Esophagus squamous epithelium (tissue), 5 donors: ENCODE data around the gene GATB. TPM values are rescaled to one million over a fixed set of nuclear protein-coding genes. Genes with fewer than 3 reads are reported as not detected.

Experiments used
- DNase-seq: peaks from one replicate; lab custom pipeline; 2025; lab: John Stamatoyannopoulos, UW
- H3K27ac ChIP-seq, 4 donors: fragments of 200-600 bp; sonication (generic); one replicate each; pipeline ENCODE4 v1.5.1; 2016 to 2019; ENCODE audit warnings: mild to moderate bottlenecking in 1 of 4
- H3K27me3 ChIP-seq, 4 donors: fragments of 200-600 bp; sonication (generic); 1 replicate in 3 of 4; 2 replicates in 1 of 4; pipeline versions ENCODE4 v1.5.1 to v1.6.0; 2017 to 2021; ENCODE audit warnings: antibody characterized with exemption in 1 of 4
- H3K36me3 ChIP-seq, 3 donors: fragments of 200-600 bp; sonication (generic); one replicate each; pipeline ENCODE4 v1.5.1; 2016 to 2019
- H3K4me1 ChIP-seq, 3 donors: fragments of 200-600 bp; sonication (generic); one replicate each; pipeline ENCODE4 v1.5.1; 2017 to 2019
- H3K4me3 ChIP-seq, 4 donors: fragments of 200-600 bp; sonication (generic); 1 replicate in 3 of 4; 2 replicates in 1 of 4; pipeline ENCODE4 v1.5.1; 2016 to 2019; ENCODE audit warnings: mild to moderate bottlenecking in 2 of 4, moderate library complexity in 1 of 4
- H3K9me3 ChIP-seq, 3 donors: fragments of 200-600 bp; sonication (generic); one replicate each; pipeline ENCODE4 v1.5.1; 2016 to 2019
- POLR2A ChIP-seq, 4 donors: fragments of 450-650 bp; IDR thresholded peaks; one replicate each; pipeline ENCODE4 v1.6.1; 2017; ENCODE audit warnings: antibody characterized with exemption in 4 of 4, mild to moderate bottlenecking in 4 of 4, moderate library complexity in 3 of 4
- WGBS, 2 donors: methylation state at CpG; one replicate each; pipeline ENCODE4 v1.1.5; 2018; 5-methylcytosine and 5-hydroxymethylcytosine counted together
- intact Hi-C: fragments of 100-400 bp; cut with DNase I; formaldehyde crosslinking; loops from one replicate; pipeline ENCODE4 v1.15.0; 2022
- total RNA-seq, 4 donors: library from RNA; depleted of rRNA; stranded (reverse); fragments of >200 nt; gene quantifications; one replicate each; pipeline ENCODE4 v1.1.0, GENCODE V29; 2016
- TF ChIP-seq, protein P1 (sequence below), 6 experiments: fragments of 450-650 bp in 4 of 6; fragments of 200-600 bp in 2 of 6; sonication (generic) in 2 of 6; IDR thresholded peaks; one replicate each; pipeline ENCODE4 v1.5.1; 2016 to 2019; ENCODE audit warnings: antibody characterized with exemption in 6 of 6, mild to moderate bottlenecking in 4 of 6, moderate library complexity in 4 of 6
- donor health status: DM: yes; HTN: yes; CAD: no.

The GATB gene
- total RNA-seq, 4 donors from 2014 or later: 13.4 to 29.8 (median 24.2) TPM

DNA sequence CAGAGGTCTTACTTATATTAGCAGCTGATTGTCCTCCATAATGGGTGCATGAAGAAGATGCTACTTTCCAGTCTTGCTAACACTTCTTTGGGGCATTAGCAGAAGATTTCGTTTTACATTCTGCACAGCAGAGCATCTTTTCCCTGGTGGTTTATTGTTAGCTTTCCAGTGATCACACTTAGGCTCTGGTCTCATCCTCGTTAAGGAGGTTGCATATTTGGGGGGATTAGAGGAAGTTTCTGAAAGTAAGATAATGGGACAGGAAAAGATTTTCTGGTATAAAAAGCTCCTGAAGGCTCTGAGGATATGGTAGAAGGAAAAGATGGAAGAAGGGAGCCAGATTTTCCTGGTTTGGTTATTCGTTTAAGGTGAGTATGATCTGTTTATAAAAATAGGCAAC, 134.1 kb downstream of the GATB start:
- H3K9me3 ChIP-seq: no peaks in the 10 kb centered on the region
- intact Hi-C loops: no loop called here
- H3K4me1 ChIP-seq: no peaks in the 10 kb centered on the region
- no peak overlapping the region for H3K4me3 ChIP-seq
- H3K36me3 ChIP-seq: peaks cover 0 to 15% (median 0%) of the 10 kb centered on the region in 3 donors
- TF ChIP-seq, protein P1, sequence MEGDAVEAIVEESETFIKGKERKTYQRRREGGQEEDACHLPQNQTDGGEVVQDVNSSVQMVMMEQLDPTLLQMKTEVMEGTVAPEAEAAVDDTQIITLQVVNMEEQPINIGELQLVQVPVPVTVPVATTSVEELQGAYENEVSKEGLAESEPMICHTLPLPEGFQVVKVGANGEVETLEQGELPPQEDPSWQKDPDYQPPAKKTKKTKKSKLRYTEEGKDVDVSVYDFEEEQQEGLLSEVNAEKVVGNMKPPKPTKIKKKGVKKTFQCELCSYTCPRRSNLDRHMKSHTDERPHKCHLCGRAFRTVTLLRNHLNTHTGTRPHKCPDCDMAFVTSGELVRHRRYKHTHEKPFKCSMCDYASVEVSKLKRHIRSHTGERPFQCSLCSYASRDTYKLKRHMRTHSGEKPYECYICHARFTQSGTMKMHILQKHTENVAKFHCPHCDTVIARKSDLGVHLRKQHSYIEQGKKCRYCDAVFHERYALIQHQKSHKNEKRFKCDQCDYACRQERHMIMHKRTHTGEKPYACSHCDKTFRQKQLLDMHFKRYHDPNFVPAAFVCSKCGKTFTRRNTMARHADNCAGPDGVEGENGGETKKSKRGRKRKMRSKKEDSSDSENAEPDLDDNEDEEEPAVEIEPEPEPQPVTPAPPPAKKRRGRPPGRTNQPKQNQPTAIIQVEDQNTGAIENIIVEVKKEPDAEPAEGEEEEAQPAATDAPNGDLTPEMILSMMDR (IDR thresholded peaks at IDR 0.05): no peak
- no peak for TF ChIP-seq POLR2A (IDR thresholded peaks at IDR 0.05)
- no peak for DNase-seq
- H3K27ac ChIP-seq: no peak overlapping the region
- H3K27me3 ChIP-seq: no peaks in the 10 kb centered on the region
- 30 to 71% methylated on average over 3 of the region's 3 CpGs for WGBS, 2 donors

DNA sequence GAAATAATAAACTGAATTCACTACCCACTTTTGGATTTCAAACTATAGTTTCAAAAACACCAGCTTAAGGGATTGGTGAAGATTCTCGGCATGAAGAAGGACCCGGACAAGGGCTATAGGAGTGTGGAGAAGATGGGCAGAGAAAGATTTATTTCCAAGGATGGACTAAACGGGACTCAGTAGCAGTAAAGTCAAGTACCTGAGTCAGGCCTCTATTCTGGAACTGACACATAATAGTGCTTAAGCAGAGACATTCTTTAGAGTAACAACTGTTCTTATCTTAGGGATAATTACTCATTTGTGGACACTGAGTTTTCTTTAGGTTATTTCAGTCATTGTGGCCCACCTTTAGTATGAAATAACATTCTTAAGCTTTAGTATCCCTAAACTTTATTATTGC, 134.6 kb downstream of the GATB start:
- Histone ChIP-seq H3K4me3 (no peak overlapping the region), H3K27ac (no peak overlapping the region), H3K9me3 (no peaks in the 10 kb centered on the region), H3K36me3 (peaks cover 0 to 10% (median 0%) of the 10 kb centered on the region in 3 donors), H3K27me3 (no peaks in the 10 kb centered on the region), H3K4me1 (no peaks in the 10 kb centered on the region)
- WGBS, 2 donors: 94 to 95% methylated on average over 3 of the region's 3 CpGs
- DNase-seq: no peak
- no peak for TF ChIP-seq POLR2A (IDR thresholded peaks at IDR 0.05)
- TF ChIP-seq, protein P1 (IDR thresholded peaks at IDR 0.05): no peak
- intact Hi-C loops: no loop called here

DNA sequence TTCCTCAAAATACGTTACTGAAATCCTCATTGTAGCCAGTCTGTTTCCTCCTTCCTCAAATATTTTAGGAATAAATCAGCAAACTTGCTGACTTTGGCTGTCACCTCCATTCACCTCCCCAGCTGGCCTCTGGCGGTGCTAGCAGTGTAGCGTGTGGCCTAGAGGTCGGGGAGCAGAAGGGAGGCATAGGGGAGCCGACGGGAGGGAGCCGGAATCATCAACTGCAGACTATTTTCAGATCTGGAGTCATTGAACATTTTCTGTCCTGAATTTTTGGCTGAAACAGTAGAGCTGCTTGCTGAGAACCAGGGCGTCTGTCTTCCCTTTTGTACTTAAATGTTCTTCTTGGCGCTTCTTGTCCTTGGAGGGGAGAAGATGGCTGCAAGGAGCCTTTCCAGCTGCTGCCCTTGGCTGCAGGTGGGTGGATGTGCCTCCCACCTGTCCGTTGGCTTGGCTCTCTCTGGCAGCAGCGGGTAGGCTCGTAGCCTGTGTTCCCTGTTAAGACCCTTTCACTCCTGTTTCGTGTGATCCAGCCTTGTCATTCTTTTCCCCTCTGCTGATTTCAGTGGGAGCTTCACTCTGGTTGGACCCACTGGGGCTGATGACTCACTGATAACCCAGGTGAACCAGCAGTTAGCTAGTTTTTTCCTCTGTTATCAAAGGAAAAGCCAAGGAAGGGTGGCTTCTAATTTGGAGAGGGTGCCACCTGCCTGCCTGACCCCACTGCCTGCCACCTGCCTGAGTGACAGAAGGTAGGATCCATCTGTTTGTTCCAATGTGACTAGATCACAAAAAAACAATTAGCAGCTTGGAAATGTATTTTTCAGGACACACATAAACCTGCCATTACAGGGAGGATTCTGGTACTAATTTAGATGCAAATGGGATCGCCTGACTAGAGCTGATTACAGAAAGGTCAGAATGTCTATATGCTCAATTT, 135.9 kb downstream of the GATB start:
- Histone ChIP-seq H3K4me3 (no peak overlapping the region), H3K27me3 (no peaks in the 10 kb centered on the region), H3K4me1 (no peaks in the 10 kb centered on the region), H3K9me3 (no peaks in the 10 kb centered on the region), H3K27ac (no peak overlapping the region), H3K36me3 (peaks cover 0 to 10% (median 0%) of the 10 kb centered on the region in 3 donors)
- TF ChIP-seq, protein P1 (IDR thresholded peaks at IDR 0.05): no peak
- TF ChIP-seq POLR2A (IDR thresholded peaks at IDR 0.05): no peak
- intact Hi-C loops: no loop called here
- 64 to 85% methylated on average over 11 to 13 of the region's 14 CpGs for WGBS, 2 donors
- no peak for DNase-seq
